Panc1 (cell line): ENCODE data around the gene FLVCR2. TPM values are rescaled to one million over a fixed set of nuclear protein-coding genes. Genes with fewer than 3 reads are reported as not detected.

Experiments used
- ATAC-seq: fragments of 200-7000 bp; cut with Tn5 transposase; 2 replicates; pipeline ENCODE4 v1.9.1; 2020; ENCODE audit warnings: mild to moderate bottlenecking, moderate library complexity
- BruUV-seq: library from RNA; stranded (reverse); fragments of 400-500 nt; replicated peaks from 2 replicates; lab custom pipeline; 2021; lab: Mats Ljungman, UMichigan
- CTCF ChIA-PET: fragments of 300-600 bp; sonication (Branson Sonifier 250); formaldehyde crosslinking; loops from one replicate; lab custom pipeline; 2022; ENCODE audit warnings: antibody characterized with exemption; lab: Charles Lee
- POLR2A ChIA-PET: fragments of 300-600 bp; sonication (Branson Sonifier 250); formaldehyde crosslinking; loops from one replicate; lab custom pipeline; 2022; ENCODE audit warnings: antibody characterized with exemption; lab: Charles Lee
- DNase-seq: peaks from one replicate; pipeline ENCODE4 v3.0.0-alpha.2; 2010; ENCODE audit warnings: low read depth, low spot score
- H3K27ac ChIP-seq: 2 replicates; pipeline ENCODE4 v1.5.1; 2011; ENCODE audit warnings: mild to moderate bottlenecking, low read length, inconsistent platforms
- H3K27me3 ChIP-seq: fragments of 200-500 bp; sonication (Bioruptor generic); 2 replicates; pipeline ENCODE4 v1.6.0; 2014; ENCODE audit warnings: low read length, inconsistent platforms; ENCODE audit not compliant: control insufficient read depth, insufficient read depth
- H3K36me3 ChIP-seq: fragments of 200-500 bp; sonication (Bioruptor generic); 2 replicates; pipeline ENCODE4 v1.5.1; 2014; ENCODE audit warnings: inconsistent platforms, mild to moderate bottlenecking, low read length, moderate library complexity; ENCODE audit not compliant: control insufficient read depth, insufficient read depth
- H3K4me1 ChIP-seq: 2 replicates; pipeline ENCODE4 v1.5.1; 2011; ENCODE audit warnings: inconsistent platforms, mild to moderate bottlenecking, low read length, moderate library complexity; ENCODE audit not compliant: control insufficient read depth, insufficient read depth
- H3K4me3 ChIP-seq, 2 experiments: 2 replicates each; pipeline ENCODE4 v1.5.1; 2011 to 2012; ENCODE audit warnings: low read depth in 2 of 2, low read length in 2 of 2, mild to moderate bottlenecking in 2 of 2, inconsistent platforms in 1 of 2, moderate library complexity in 1 of 2
- H3K9me3 ChIP-seq: fragments of 200-500 bp; sonication (Bioruptor generic); 2 replicates; pipeline ENCODE4 v1.5.1; 2014; ENCODE audit warnings: low read depth, mild to moderate bottlenecking, inconsistent platforms, low read length, moderate library complexity; ENCODE audit not compliant: control insufficient read depth, insufficient read depth
- POLR2AphosphoS5 ChIP-seq: IDR thresholded peaks from 2 replicates; pipeline ENCODE4 v1.6.1; 2012; ENCODE audit warnings: mild to moderate bottlenecking, low read depth, low read length, moderate library complexity
- SIN3A ChIP-seq: IDR thresholded peaks from 2 replicates; pipeline ENCODE4 v1.6.1; 2012; ENCODE audit warnings: low read depth, mild to moderate bottlenecking, low read length, moderate library complexity, borderline replicate concordance; ENCODE audit not compliant: insufficient read depth
- TCF7L2 ChIP-seq: IDR thresholded peaks from 2 replicates; pipeline ENCODE4 v1.6.1; 2011; ENCODE audit warnings: mild to moderate bottlenecking, low read depth, low read length, inconsistent platforms
- in situ Hi-C: cut with HindIII; loops from 2 replicates; pipeline ENCODE4 v1.10.0; 2016; ENCODE audit warnings: low sequenced_read_pairs, low pct_unique_long_range_greater_than_20kb
- intact Hi-C: fragments of 100-400 bp; cut with micrococcal nuclease; formaldehyde crosslinking; loops from one replicate; pipeline ENCODE4 v1.10.0; 2022; ENCODE audit not compliant: unreplicated experiment
- total RNA-seq: library from RNA; stranded (reverse); gene quantifications from one replicate; pipeline ENCODE4 v1.2.1, GENCODE V29; 2021; ENCODE audit not compliant: unreplicated experiment
- TF ChIP-seq, protein P1 (sequence below): fragments of 450-650 bp; IDR thresholded peaks from 2 replicates; pipeline ENCODE4 v1.5.1; 2017; ENCODE audit warnings: mild to moderate bottlenecking
- TF ChIP-seq, protein P2 (sequence below), 2 experiments: IDR thresholded peaks; 2 replicates each; pipeline ENCODE4 v1.6.1; 2011 to 2012; ENCODE audit warnings: low read depth in 2 of 2, control low read depth in 1 of 2, low read length in 1 of 2, mild to moderate bottlenecking in 1 of 2, moderate library complexity in 1 of 2; ENCODE audit not compliant: insufficient read depth in 1 of 2

Gene FLVCR2
- total RNA-seq, 1 experiment from 2014 or later = 9.7 TPM

DNA sequence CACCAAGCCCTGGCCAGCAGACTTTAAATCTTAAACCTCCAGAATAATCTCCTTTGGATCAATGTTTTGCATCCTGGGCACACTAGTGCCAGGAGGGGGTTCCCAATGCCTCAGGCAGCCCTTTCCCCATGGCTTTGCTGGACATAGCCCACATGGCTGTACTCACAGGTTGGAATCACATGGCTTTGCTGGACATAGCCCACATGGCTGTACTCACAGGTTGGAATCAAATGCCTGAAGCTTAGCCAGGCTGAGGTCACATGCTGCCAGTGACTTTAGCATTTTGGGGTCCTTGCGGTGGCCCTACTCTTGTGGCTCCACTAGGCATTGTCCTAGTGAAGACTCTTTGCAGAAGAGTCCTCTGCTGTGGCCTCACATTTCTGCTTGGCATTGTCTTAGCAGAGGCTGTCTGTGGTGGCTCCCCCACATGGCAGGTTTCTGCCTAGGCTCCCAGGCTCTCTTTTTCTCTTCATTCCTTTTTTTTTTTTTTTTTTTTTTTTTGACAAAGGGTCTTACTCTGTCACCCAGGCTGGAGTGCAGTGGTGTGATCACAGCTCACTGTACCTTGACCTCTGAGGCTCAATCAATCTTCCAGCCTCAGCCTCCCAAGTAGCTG lies 13.0 kb downstream of the FLVCR2 start:
- in situ Hi-C loops = no loop called here
- POLR2A ChIA-PET = no interaction called here
- H3K27ac ChIP-seq = no peak overlapping the region
- no peaks in the 10 kb centered on the region for H3K9me3 ChIP-seq
- TF ChIP-seq SIN3A = no peak
- TF ChIP-seq, protein P1, sequence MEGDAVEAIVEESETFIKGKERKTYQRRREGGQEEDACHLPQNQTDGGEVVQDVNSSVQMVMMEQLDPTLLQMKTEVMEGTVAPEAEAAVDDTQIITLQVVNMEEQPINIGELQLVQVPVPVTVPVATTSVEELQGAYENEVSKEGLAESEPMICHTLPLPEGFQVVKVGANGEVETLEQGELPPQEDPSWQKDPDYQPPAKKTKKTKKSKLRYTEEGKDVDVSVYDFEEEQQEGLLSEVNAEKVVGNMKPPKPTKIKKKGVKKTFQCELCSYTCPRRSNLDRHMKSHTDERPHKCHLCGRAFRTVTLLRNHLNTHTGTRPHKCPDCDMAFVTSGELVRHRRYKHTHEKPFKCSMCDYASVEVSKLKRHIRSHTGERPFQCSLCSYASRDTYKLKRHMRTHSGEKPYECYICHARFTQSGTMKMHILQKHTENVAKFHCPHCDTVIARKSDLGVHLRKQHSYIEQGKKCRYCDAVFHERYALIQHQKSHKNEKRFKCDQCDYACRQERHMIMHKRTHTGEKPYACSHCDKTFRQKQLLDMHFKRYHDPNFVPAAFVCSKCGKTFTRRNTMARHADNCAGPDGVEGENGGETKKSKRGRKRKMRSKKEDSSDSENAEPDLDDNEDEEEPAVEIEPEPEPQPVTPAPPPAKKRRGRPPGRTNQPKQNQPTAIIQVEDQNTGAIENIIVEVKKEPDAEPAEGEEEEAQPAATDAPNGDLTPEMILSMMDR = no peak
- TF ChIP-seq POLR2AphosphoS5 = no peak
- BruUV-seq = no TSS peak
- intact Hi-C loops = no loop called here
- H3K36me3 ChIP-seq = no peaks in the 10 kb centered on the region
- DNase-seq = no peak
- ATAC-seq = no peak
- CTCF ChIA-PET = no interaction called here
- no peak overlapping the region for H3K4me3 ChIP-seq
- H3K4me1 ChIP-seq = no peaks in the 10 kb centered on the region
- H3K27me3 ChIP-seq = no peaks in the 10 kb centered on the region

DNA sequence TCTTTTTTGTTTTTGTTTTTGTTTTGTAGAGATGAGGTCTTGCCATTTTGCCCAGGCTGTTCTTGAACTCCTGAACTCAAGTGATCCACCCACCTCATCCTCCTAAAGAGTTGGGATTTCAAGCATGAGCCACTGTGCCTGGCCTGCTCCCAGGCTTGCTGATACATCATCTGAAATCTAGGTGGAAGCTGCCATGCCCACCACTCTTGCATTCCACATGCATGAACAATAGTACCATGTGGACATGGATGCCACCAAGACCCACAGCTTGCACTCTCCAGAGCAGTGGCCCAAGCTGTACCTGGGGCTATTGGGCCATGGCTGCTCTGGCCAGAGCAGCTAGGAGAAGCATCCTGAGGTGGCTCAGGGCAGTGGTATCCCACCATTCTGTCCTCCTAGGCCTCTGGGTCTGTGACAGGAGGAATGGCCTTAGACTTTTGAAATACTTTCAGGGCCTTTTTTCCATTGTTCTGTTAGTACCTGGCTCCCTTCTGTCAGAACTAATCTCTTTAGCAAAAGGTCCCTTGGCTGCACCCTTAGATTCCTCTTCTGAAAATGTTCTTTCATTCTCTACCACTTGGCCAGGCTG lies 13.7 kb downstream of the FLVCR2 start:
- no peak for TF ChIP-seq SIN3A
- TF ChIP-seq POLR2AphosphoS5 = no peak
- TF ChIP-seq, protein P1 = no peak
- TF ChIP-seq TCF7L2 = no peak
- TF ChIP-seq, protein P2, sequence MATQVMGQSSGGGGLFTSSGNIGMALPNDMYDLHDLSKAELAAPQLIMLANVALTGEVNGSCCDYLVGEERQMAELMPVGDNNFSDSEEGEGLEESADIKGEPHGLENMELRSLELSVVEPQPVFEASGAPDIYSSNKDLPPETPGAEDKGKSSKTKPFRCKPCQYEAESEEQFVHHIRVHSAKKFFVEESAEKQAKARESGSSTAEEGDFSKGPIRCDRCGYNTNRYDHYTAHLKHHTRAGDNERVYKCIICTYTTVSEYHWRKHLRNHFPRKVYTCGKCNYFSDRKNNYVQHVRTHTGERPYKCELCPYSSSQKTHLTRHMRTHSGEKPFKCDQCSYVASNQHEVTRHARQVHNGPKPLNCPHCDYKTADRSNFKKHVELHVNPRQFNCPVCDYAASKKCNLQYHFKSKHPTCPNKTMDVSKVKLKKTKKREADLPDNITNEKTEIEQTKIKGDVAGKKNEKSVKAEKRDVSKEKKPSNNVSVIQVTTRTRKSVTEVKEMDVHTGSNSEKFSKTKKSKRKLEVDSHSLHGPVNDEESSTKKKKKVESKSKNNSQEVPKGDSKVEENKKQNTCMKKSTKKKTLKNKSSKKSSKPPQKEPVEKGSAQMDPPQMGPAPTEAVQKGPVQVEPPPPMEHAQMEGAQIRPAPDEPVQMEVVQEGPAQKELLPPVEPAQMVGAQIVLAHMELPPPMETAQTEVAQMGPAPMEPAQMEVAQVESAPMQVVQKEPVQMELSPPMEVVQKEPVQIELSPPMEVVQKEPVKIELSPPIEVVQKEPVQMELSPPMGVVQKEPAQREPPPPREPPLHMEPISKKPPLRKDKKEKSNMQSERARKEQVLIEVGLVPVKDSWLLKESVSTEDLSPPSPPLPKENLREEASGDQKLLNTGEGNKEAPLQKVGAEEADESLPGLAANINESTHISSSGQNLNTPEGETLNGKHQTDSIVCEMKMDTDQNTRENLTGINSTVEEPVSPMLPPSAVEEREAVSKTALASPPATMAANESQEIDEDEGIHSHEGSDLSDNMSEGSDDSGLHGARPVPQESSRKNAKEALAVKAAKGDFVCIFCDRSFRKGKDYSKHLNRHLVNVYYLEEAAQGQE (IDR thresholded peaks at IDR 0.05; ENCODE audit: insufficient read depth in 1 of 2, low read depth in 2 of 2, low read length in 1 of 2) = no peak
- BruUV-seq = no TSS peak
- no peaks in the 10 kb centered on the region for H3K9me3 ChIP-seq
- intact Hi-C loops = no loop called here
- in situ Hi-C loops = no loop called here
- ChIA-PET POLR2A (no interaction called here), CTCF (no interaction called here)
- ATAC-seq = no peak
- no peak for DNase-seq
- no peaks in the 10 kb centered on the region for H3K27me3 ChIP-seq
- H3K4me3 ChIP-seq = no peak overlapping the region
- H3K4me1 ChIP-seq = no peaks in the 10 kb centered on the region
- no peaks in the 10 kb centered on the region for H3K36me3 ChIP-seq
- H3K27ac ChIP-seq = no peak overlapping the region
